HG03575 (cell line): ENCODE data around the gene MEIS1.

Source experiments
- ATAC-seq: cut with Tn5 transposase; IDR thresholded peaks from one replicate; pipeline ENCODE4 v1.9.1; 2021; ENCODE audit not compliant: unreplicated experiment, insufficient number of reproducible peaks, low FRiP score; ENCODE audit errors: extremely low read depth

The MEIS1 gene

GRCh38 chr2:66430505-66431273 lies 4.2 kb upstream of the MEIS1 start:
- no peak for ATAC-seq

- no peak for ATAC-seq
These were observed 3.7 kb upstream of the MEIS1 start for GRCh38 chr2:66431274-66431642.

DNA sequence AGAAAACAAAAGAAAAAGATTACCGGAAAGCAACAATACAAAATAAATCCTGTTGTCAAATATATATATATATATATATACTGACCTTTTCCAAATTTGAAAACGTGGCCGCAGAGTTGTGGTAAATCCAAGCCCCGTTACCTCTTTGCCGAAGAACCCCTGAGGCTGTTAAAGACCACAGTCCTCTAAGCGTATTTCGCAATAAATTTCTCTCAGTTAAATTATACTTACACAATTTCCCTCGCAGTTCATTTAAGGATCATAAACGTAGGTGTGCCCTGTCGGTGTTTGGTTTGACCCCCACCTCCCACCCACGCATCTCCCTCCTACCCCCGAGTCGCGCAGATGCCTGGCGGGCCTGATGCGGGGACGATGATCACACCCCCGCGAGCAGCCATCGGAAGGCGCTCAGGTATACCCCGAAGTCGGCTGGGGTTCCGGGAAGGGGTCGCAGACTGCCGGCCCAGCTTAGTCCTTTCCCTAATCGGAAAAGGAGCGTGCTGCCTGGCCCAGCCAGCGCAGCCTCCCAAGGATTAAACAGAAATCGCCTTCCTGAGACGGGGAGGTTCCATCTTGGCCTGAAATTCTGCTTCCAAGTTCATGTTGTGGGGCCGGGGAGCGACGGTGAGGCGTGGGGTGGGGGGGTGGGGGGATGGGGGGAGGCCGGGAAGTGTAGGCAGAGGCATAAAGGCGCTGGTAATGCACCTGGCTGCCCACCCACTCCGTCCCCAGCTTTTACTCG lies 2.9 kb upstream of the MEIS1 start:
- ATAC-seq: no peak

GRCh38 chr2:66432801-66433694 lies 1.9 kb upstream of the MEIS1 start:
- ATAC-seq: no peak

DNA sequence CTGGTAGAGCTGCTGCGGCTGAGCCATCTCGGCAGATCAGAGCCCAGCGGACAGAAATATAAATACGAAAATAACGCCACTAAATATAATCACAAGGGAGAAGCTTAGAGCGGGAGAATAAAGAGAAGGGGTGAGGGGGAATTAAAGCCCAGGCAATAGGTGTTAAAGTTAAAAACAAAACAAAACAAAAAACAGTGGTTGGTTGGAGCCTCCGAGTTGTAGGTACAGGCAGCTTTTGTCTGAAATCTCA lies 1.3 kb upstream of the MEIS1 start:
- no peak for ATAC-seq

- no peak for ATAC-seq
These were observed 813 bp upstream of the MEIS1 start for GRCh38 chr2:66433945-66434678.

DNA sequence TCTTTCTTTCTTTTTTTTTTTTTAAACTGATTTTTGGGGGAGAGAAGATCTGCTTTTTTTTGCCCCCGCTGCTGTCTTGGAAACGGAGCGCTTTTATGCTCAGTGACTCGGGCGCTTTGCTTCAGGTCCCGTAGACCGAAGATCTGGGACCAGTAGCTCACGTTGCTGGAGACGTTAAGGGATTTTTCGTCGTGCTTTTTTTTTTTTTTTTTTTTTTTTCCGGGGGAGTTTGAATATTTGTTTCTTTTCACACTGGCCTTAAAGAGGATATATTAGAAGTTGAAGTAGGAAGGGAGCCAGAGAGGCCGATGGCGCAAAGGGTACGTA lies 587 bp downstream of the MEIS1 start:
- no peak for ATAC-seq

- no peak for ATAC-seq
These were observed 1.0 kb downstream of the MEIS1 start for GRCh38 chr2:66435963-66436362.

GRCh38 chr2:66436581-66437001 lies 1.7 kb downstream of the MEIS1 start:
- no peak for ATAC-seq

DNA sequence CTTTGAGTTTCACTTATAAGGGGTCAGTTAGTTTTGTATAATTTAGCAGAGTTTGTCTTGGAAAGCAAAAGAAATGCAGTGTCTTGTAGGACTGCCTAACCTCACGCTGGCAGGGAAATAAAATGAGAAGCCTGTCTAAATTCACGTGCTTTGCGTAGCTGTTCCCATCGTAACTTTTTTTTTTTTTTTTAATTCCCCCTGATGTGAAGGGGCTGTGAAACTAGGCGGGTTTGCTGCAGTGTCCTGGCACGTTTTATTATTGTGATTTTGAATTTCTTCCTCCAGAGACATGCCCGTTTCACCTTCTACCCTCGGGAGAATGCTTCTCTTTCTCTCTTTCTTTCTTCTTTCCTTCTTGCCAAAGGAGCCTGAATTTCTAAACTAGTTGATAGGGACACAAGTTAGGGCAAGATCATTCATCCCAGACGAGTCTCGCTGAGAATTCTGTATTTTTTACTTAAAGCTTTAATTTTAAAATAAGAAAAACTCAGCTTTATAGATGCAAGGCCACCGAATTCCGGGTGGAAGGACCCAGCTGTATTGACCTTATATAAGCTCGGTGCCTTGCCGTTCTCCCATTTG lies 2.3 kb downstream of the MEIS1 start:
- ATAC-seq: no peak

- ATAC-seq: no peak
These were observed 3.0 kb downstream of the MEIS1 start for GRCh38 chr2:66437691-66438497.

- ATAC-seq: no peak
These were observed 3.5 kb downstream of the MEIS1 start for GRCh38 chr2:66438498-66438833.

GRCh38 chr2:66438891-66439811 lies 4.2 kb downstream of the MEIS1 start:
- ATAC-seq: no peak

GRCh38 chr2:66439812-66440542 lies 5.1 kb downstream of the MEIS1 start:
- no peak for ATAC-seq

DNA sequence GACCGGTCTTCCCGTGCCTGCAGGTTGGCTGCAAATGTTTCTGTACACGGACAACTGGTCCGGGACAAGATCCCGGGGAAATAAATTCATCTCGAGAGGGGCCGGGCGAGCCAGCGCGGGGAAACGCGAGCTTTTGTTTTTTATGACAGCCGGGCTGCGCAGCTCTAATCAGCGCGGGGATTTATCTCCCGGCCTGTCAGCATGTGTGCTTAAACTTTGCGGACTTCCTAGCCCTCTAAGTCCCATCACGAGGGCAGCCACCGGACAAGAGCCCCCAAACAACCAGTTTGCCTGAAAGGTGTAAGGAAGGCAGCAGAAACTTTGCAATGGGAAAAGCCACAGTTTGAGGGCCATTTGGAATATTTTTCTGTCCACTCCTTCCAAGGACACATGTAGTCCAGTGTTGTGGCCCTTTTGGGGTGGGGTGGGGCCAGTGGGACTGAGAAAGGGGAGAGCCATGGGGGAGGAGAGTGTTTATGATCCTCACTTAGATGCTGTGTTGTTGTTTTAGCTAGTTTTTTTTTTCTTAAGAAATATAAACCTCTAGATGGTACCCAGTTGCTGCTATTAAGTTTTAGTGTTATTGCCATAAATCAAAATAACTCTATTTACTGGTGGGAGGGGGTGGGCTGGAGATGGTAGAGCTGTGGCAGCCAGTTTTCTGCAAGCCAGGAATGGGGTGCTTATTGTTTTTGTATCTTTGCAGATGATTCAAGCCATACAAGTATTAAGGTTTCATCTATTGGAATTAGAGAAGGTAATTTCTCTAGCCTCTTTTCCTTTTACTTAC lies 6.0 kb downstream of the MEIS1 start:
- ATAC-seq: no peak
